Effector memory CD8-positive, alpha-beta T cell (primary cell): Measurements from ENCODE around the gene SEPTIN12.

Experiments
- ATAC-seq: fragments of 150-1000 bp; cut with Tn5 transposase; replicated peaks from 2 replicates; pipeline ENCODE4 v1.10.0; 2021; ENCODE audit warnings: mild to moderate bottlenecking, moderate library complexity
- DNase-seq, 3 experiments: peaks; one replicate each; pipeline ENCODE4 v3.0.0; 2021
- H3K27ac Mint-ChIP-seq, 2 donors: one replicate each; pipeline ENCODE4 v1.8.0; 2022; ENCODE audit warnings: mild to moderate bottlenecking in 2 of 2, mixed read lengths in 2 of 2, moderate library complexity in 2 of 2
- H3K27me3 Mint-ChIP-seq, 2 donors: one replicate each; pipeline ENCODE4 v1.8.0; 2022; ENCODE audit warnings: mixed read lengths in 2 of 2
- H3K36me3 Mint-ChIP-seq: one replicate; pipeline ENCODE4 v1.8.0; 2022; ENCODE audit warnings: mild to moderate bottlenecking, moderate library complexity, mixed read lengths; ENCODE audit not compliant: insufficient read depth
- H3K4me1 Mint-ChIP-seq, 2 donors: one replicate each; pipeline ENCODE4 v1.8.0; 2022; ENCODE audit warnings: low read depth in 2 of 2, mixed read lengths in 2 of 2
- H3K4me3 Mint-ChIP-seq, 2 donors: one replicate each; pipeline ENCODE4 v1.8.0; 2022; ENCODE audit warnings: mild to moderate bottlenecking in 2 of 2, mixed read lengths in 2 of 2, moderate library complexity in 2 of 2
- H3K9me3 Mint-ChIP-seq, 2 donors: one replicate each; pipeline ENCODE4 v1.8.0; 2022; ENCODE audit warnings: mixed read lengths in 2 of 2
- total RNA-seq, 9 experiments: gene quantifications; one replicate each; lab custom pipeline; 2026; lab: John Stamatoyannopoulos, UW

Gene SEPTIN12
- 0 to 0.13 (median 0) reads per million in 9 experiments for total RNA-seq

GRCh38 chr16:4787627-4788482, at the start of gene SEPTIN12:
Gene SEPTIN12, minus strand, starts transcription at chr16:4788345. Its CDS starts 700 bp downstream, at chr16:4787645.
- DNase-seq (no peak), ATAC-seq (no peak)
- Mint-ChIP-seq H3K36me3 (no peaks in the 10 kb centered on the region), H3K27me3 (no peaks in the 10 kb centered on the region), H3K27ac (no peak within 1 kb of the TSS), H3K9me3 (no peaks in the 10 kb centered on the region), H3K4me1 (peaks cover 0 to 3% of the 10 kb centered on the region in 2 donors), H3K4me3 (no peak within 1 kb of the TSS)

- Mint-ChIP-seq H3K4me1 (peaks cover 0 to 20% of the 10 kb centered on the region in 2 donors), H3K27ac (peak overlapping the region in 1 of 2 donors; percentile 27), H3K27me3 (no peaks in the 10 kb centered on the region), H3K4me3 (no peak overlapping the region), H3K36me3 (peaks cover 72% of the 10 kb centered on the region), H3K9me3 (no peaks in the 10 kb centered on the region)
- DNase-seq (no peak), ATAC-seq (no peak)
These were observed 48.6 kb upstream of the SEPTIN12 start for GRCh38 chr16:4836727-4837126.

- Mint-ChIP-seq H3K4me1 (peaks cover 0 to 7% of the 10 kb centered on the region in 2 donors), H3K36me3 (peaks cover 74% of the 10 kb centered on the region), H3K27ac (no peak overlapping the region), H3K4me3 (no peak overlapping the region), H3K9me3 (no peaks in the 10 kb centered on the region), H3K27me3 (no peaks in the 10 kb centered on the region)
- ATAC-seq: peak; percentile 8
- DNase-seq: no peak
These were observed 45.4 kb upstream of the SEPTIN12 start for GRCh38 chr16:4833584-4833983.

- peaks cover 0 to 7% of the 10 kb centered on the region in 2 donors for H3K4me1 Mint-ChIP-seq
- H3K4me3 Mint-ChIP-seq: no peak overlapping the region
- H3K9me3 Mint-ChIP-seq: no peaks in the 10 kb centered on the region
- H3K27ac Mint-ChIP-seq: no peak overlapping the region
- H3K36me3 Mint-ChIP-seq: peaks cover 74% of the 10 kb centered on the region
- H3K27me3 Mint-ChIP-seq: no peaks in the 10 kb centered on the region
- DNase-seq (no peak), ATAC-seq (no peak)
These were observed 44.7 kb upstream of the SEPTIN12 start for GRCh38 chr16:4832698-4833343.

GRCh38 chr16:4831616-4832015, 43.5 kb upstream of the SEPTIN12 start:
- Mint-ChIP-seq H3K4me1 (peaks cover 0 to 3% of the 10 kb centered on the region in 2 donors), H3K36me3 (peaks cover 76% of the 10 kb centered on the region), H3K9me3 (no peaks in the 10 kb centered on the region), H3K27ac (no peak overlapping the region), H3K4me3 (no peak overlapping the region), H3K27me3 (no peaks in the 10 kb centered on the region)
- DNase-seq (no peak), ATAC-seq (no peak)

GRCh38 chr16:4830408-4830807, 42.3 kb upstream of the SEPTIN12 start:
- peak overlapping the region; percentile 2 to 30 for H3K27ac Mint-ChIP-seq
- no peaks in the 10 kb centered on the region for H3K4me1 Mint-ChIP-seq
- H3K9me3 Mint-ChIP-seq: no peaks in the 10 kb centered on the region
- DNase-seq (no peak), ATAC-seq (no peak)
- H3K27me3 Mint-ChIP-seq: no peaks in the 10 kb centered on the region
- no peak overlapping the region for H3K4me3 Mint-ChIP-seq
- H3K36me3 Mint-ChIP-seq: peaks cover 79% of the 10 kb centered on the region

GRCh38 chr16:4828567-4829321, 40.6 kb upstream of the SEPTIN12 start:
- Mint-ChIP-seq H3K4me3 (no peak overlapping the region), H3K27me3 (no peaks in the 10 kb centered on the region), H3K9me3 (no peaks in the 10 kb centered on the region), H3K27ac (no peak overlapping the region), H3K4me1 (peaks cover 3 to 6% of the 10 kb centered on the region in 2 donors), H3K36me3 (peaks cover 86% of the 10 kb centered on the region)
- ATAC-seq (no peak), DNase-seq (no peak)

- H3K36me3 Mint-ChIP-seq: peaks cover 92% of the 10 kb centered on the region
- H3K4me1 Mint-ChIP-seq: peaks cover 3 to 6% of the 10 kb centered on the region in 2 donors
- no peak overlapping the region for H3K4me3 Mint-ChIP-seq
- ATAC-seq (no peak), DNase-seq (no peak)
- no peaks in the 10 kb centered on the region for H3K9me3 Mint-ChIP-seq
- no peak overlapping the region for H3K27ac Mint-ChIP-seq
- no peaks in the 10 kb centered on the region for H3K27me3 Mint-ChIP-seq
These were observed 38.8 kb upstream of the SEPTIN12 start for GRCh38 chr16:4826980-4827379.

GRCh38 chr16:4826526-4826925, 38.4 kb upstream of the SEPTIN12 start:
- Mint-ChIP-seq H3K36me3 (peaks cover 89% of the 10 kb centered on the region), H3K9me3 (no peaks in the 10 kb centered on the region), H3K27me3 (no peaks in the 10 kb centered on the region), H3K4me1 (peaks cover 3 to 6% of the 10 kb centered on the region in 2 donors), H3K27ac (no peak overlapping the region), H3K4me3 (no peak overlapping the region)
- no peak for DNase-seq
- no peak for ATAC-seq

GRCh38 chr16:4825196-4825595, 37.1 kb upstream of the SEPTIN12 start:
- H3K4me1 Mint-ChIP-seq: peaks cover 3 to 6% of the 10 kb centered on the region in 2 donors
- DNase-seq: no peak
- no peak overlapping the region for H3K4me3 Mint-ChIP-seq
- H3K27ac Mint-ChIP-seq: peak overlapping the region in 1 of 2 donors; percentile 18
- no peak for ATAC-seq
- no peaks in the 10 kb centered on the region for H3K9me3 Mint-ChIP-seq
- H3K36me3 Mint-ChIP-seq: peaks cover 86% of the 10 kb centered on the region
- H3K27me3 Mint-ChIP-seq: no peaks in the 10 kb centered on the region

- Mint-ChIP-seq H3K4me1 (peaks cover 3 to 9% of the 10 kb centered on the region in 2 donors), H3K4me3 (no peak overlapping the region), H3K27ac (peak overlapping the region in 1 of 2 donors; percentile 31), H3K36me3 (peaks cover 74% of the 10 kb centered on the region), H3K27me3 (no peaks in the 10 kb centered on the region), H3K9me3 (no peaks in the 10 kb centered on the region)
- ATAC-seq: no peak
- no peak for DNase-seq
These were observed 32.5 kb upstream of the SEPTIN12 start for GRCh38 chr16:4820652-4821051.

- Mint-ChIP-seq H3K9me3 (no peaks in the 10 kb centered on the region), H3K4me1 (peaks cover 0 to 3% of the 10 kb centered on the region in 2 donors), H3K36me3 (peaks cover 78% of the 10 kb centered on the region), H3K27ac (no peak overlapping the region), H3K27me3 (no peaks in the 10 kb centered on the region), H3K4me3 (no peak overlapping the region)
- ATAC-seq (no peak), DNase-seq (no peak)
These were observed 26.5 kb upstream of the SEPTIN12 start for GRCh38 chr16:4814542-4815173.

- no peak overlapping the region for H3K27ac Mint-ChIP-seq
- H3K9me3 Mint-ChIP-seq: no peaks in the 10 kb centered on the region
- no peak for ATAC-seq
- H3K4me1 Mint-ChIP-seq: peaks cover 0 to 3% of the 10 kb centered on the region in 2 donors
- no peak for DNase-seq
- H3K27me3 Mint-ChIP-seq: no peaks in the 10 kb centered on the region
- peaks cover 84% of the 10 kb centered on the region for H3K36me3 Mint-ChIP-seq
- H3K4me3 Mint-ChIP-seq: no peak overlapping the region
These were observed 25.9 kb upstream of the SEPTIN12 start for GRCh38 chr16:4814046-4814445.
